Epithelial cell of proximal tubule (primary cell): ENCODE results near the gene MUL1. TPM values are rescaled to one million over a fixed set of nuclear protein-coding genes. Genes with fewer than 3 reads are reported as not detected.
A peak's percentile ranks its signal among the peaks of the same experiment; 100 is the strongest.

Source experiments
- DNase-seq: peaks from one replicate; pipeline ENCODE4 v3.0.0-alpha.2; 2011; ENCODE audit warnings: low read depth
- H3K4me3 ChIP-seq: 2 replicates; pipeline ENCODE4 v1.5.1; 2011; ENCODE audit warnings: low read depth, mild to moderate bottlenecking, low read length
- total RNA-seq: library from RNA; depleted of rRNA; stranded (reverse); fragments of >200 nt; gene quantifications from 2 replicates; pipeline ENCODE4 v1.2.3, GENCODE V29; 2015
- TF ChIP-seq, protein P1 (sequence below): conservative IDR thresholded peaks from 2 replicates; pipeline ENCODE4 v1.5.1; 2012; ENCODE audit warnings: low read depth, mild to moderate bottlenecking, low read length

Gene MUL1
- total RNA-seq, 1 donor from 2014 or later, result 24.6 TPM

DNA sequence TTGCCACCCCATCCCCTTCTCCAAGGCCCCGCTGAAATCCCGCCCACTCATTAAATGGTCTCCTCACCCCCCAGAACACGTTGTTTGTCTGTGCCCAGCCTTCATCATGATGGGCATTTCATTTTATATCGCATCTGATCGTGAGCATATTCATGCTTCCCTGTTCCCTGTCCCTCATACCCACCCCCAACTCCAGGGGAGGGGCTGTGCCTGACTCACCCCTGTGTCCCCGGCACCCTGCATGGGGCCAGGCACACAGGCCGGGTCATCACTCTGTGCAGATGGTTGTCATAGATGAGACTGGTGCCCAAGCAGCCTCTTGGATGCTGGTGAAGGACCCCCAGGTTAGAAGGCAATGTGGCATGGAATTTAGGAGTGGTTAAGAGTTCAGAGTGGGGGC, 33.0 kb downstream of the MUL1 start:
- DNase-seq, result no peak
- TF ChIP-seq, protein P1, sequence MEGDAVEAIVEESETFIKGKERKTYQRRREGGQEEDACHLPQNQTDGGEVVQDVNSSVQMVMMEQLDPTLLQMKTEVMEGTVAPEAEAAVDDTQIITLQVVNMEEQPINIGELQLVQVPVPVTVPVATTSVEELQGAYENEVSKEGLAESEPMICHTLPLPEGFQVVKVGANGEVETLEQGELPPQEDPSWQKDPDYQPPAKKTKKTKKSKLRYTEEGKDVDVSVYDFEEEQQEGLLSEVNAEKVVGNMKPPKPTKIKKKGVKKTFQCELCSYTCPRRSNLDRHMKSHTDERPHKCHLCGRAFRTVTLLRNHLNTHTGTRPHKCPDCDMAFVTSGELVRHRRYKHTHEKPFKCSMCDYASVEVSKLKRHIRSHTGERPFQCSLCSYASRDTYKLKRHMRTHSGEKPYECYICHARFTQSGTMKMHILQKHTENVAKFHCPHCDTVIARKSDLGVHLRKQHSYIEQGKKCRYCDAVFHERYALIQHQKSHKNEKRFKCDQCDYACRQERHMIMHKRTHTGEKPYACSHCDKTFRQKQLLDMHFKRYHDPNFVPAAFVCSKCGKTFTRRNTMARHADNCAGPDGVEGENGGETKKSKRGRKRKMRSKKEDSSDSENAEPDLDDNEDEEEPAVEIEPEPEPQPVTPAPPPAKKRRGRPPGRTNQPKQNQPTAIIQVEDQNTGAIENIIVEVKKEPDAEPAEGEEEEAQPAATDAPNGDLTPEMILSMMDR, result no peak
- no peak overlapping the region for H3K4me3 ChIP-seq

DNA sequence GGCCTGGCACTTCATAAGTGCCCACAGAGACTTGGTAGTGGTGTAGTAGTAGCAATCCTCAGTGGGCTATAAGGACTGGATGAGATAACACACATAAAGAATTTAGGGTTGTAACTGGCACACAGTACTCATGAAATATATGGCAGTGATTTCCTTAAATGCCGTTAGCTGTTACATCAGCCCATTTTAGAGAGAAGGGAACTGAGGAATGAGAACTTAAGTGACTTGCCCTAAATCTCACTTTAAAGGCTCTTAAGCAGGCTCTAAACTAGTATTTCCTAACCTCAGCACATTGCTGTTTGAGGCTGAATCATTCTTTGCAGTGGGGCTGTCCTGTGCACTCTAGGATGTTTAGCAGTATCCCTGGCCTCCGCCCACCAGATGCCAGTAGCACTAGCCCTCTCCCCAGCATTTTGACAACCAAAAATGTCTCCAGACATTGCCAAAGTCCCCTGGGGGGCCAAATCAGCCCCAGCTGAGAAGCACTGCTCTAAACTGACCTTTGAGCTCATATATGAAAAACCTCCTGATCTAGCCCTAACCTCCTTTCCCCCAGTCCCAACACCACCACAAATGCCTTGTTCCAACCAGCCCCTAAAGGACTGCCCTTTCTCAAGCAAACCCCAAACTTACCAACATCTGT, 33.5 kb downstream of the MUL1 start:
- no peak for DNase-seq
- H3K4me3 ChIP-seq, result no peak overlapping the region
- TF ChIP-seq, protein P1, result no peak

DNA sequence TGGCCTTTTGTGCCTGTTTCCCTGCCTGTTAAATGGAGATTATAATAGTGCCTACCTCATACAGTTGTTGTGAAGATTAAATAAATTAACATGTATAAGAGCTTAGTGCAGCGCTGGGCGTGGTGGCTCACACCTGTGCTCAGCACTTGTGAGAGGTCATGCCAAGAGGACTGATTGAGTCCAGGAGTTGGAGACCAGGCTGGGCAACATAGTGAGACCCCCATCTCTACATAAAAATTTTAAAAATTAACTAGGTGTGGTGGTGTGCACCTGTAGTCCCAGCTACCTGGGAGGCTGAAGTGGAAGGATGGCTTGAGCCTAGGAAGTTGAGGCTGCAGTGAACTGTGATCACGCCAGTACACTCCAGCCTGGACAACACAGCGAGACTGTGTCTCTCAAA, 34.1 kb downstream of the MUL1 start:
- TF ChIP-seq, protein P1, result no peak
- no peak for DNase-seq
- no peak overlapping the region for H3K4me3 ChIP-seq

DNA sequence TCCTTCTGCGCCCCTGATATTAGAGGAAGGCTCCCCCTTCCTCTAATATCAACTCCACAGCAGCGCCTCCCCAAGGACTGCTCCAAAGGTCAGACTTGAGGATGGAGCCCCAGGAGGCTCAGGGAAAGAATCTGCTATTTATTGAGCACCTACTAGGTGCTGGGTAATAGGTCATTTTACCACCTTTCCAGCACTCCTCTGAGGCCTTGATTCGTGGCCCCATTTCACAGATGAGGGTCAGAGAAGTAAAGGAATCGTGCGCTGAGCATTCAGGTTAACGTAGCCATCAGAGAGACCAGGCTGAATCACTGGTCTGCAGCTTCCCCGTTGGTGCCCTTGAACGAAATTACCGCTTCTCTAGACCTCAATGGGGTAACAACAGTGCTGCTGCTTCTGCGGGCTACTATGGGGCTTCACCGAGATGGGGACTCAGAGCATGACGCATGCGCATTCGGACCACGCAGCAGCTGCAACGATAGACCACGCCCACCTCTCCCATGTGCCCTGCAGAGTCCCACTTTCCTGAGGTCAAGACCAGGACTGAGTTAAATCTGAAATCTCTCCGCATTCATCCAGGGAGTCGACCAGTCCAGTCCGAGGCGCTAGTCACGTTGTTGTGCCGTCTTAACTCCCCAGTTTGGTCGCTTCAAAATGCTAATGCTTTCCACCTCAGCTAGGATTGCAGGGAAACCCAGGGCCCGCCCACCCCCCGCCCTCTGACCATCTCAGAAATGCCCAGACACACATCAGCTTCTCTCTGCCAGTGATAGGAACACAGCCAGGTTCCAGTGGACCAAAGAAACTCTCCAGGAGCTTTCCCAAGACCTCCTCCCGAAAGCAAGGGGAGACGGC, 34.9 kb downstream of the MUL1 start:
- DNase-seq, result no peak
- peak overlapping the region; percentile 24 for H3K4me3 ChIP-seq
- TF ChIP-seq, protein P1, result no peak

DNA sequence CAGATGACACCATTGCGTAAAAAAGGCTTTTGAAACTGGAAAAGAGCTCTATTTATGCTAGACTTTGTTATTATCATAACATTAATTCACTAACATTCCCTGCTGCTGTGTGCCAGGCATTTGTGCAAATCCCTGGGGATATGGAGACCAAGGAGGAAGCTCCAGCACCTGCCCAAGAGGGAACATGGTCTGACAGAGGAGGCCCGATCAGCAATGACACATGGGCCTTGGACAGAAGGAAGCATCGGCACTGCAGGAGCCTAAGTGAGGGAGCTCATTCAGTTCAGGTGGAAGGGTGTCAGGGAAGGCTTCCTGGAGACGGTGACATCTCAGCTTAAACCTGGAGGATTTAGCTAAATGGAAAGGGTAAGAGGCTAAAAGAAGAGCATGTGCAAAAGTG, 35.8 kb downstream of the MUL1 start:
- TF ChIP-seq, protein P1, result no peak
- DNase-seq, result no peak
- no peak overlapping the region for H3K4me3 ChIP-seq

DNA sequence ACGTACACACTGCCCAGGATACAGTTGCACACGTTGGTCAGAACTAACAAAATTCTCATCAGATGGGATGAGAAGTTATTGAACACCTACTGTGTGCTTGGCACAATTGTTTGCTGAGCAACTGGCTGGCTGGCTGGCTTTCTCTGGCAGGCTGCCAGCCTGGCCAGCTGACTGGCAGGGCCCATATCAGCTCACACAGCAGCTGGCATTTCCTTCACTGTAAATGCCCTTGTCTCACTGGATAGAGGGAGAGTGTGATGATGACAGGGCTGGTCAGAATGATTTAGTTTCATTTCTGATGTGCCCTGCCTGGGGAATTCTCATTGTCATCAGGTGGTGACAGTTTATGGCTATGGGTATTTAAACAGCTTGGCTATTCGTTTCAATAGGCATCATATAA, 37.8 kb downstream of the MUL1 start:
- H3K4me3 ChIP-seq, result no peak overlapping the region
- no peak for DNase-seq
- TF ChIP-seq, protein P1, result no peak
